GM23338 (cell line): ENCODE data around the gene ZNF808. TPM values are rescaled to one million over a fixed set of nuclear protein-coding genes. Genes with fewer than 3 reads are reported as not detected.

ENCODE experiments used
- ATAC-seq: fragments of 200-7000 bp; cut with Tn5 transposase; 3 replicates; pipeline ENCODE4 v1.9.1; 2020
- DNase-seq: peaks from one replicate; pipeline ENCODE4 v3.0.0-alpha.2; 2015; ENCODE audit warnings: low spot score
- H2AFZ ChIP-seq: fragments of 200-600 bp; sonication (generic); 2 replicates; pipeline ENCODE4 v1.8.0; 2016; ENCODE audit warnings: antibody characterized with exemption, mild to moderate bottlenecking, moderate library complexity
- H3F3A ChIP-seq: fragments of 200-600 bp; sonication (generic); replicated peaks from 2 replicates; pipeline ENCODE4 v1.8.0; 2017; ENCODE audit warnings: antibody characterized with exemption, mixed run types, low read depth
- H3K27ac ChIP-seq: fragments of 200-600 bp; sonication (generic); 2 replicates; pipeline ENCODE4 v1.6.1; 2016; ENCODE audit warnings: low read depth
- H3K27me3 ChIP-seq: fragments of 200-600 bp; sonication (generic); 2 replicates; pipeline ENCODE4 v1.8.0; 2016; ENCODE audit warnings: mild to moderate bottlenecking, mixed run types, moderate library complexity; ENCODE audit not compliant: insufficient read depth
- H3K36me3 ChIP-seq: fragments of 200-600 bp; sonication (generic); 2 replicates; pipeline ENCODE4 v1.8.0; 2016; ENCODE audit warnings: mild to moderate bottlenecking; ENCODE audit not compliant: insufficient read depth
- H3K4me1 ChIP-seq: fragments of 200-600 bp; sonication (generic); 2 replicates; pipeline ENCODE4 v1.8.0; 2016; ENCODE audit warnings: mild to moderate bottlenecking, moderate library complexity; ENCODE audit not compliant: insufficient read depth
- H3K4me2 ChIP-seq: fragments of 200-600 bp; sonication (generic); 2 replicates; pipeline ENCODE4 v1.7.1; 2017; ENCODE audit warnings: mixed run types
- H3K4me3 ChIP-seq: fragments of 200-600 bp; sonication (generic); 2 replicates; pipeline ENCODE4 v1.6.1; 2016; ENCODE audit warnings: mixed run types
- H3K79me2 ChIP-seq: fragments of 200-600 bp; sonication (generic); replicated peaks from 2 replicates; pipeline ENCODE4 v1.8.0; 2017; ENCODE audit warnings: mild to moderate bottlenecking; ENCODE audit not compliant: insufficient read depth
- H3K9me2 ChIP-seq: fragments of 200-600 bp; sonication (generic); 2 replicates; pipeline ENCODE4 v1.8.0; 2017; ENCODE audit not compliant: insufficient read depth
- H4K20me1 ChIP-seq: fragments of 200-600 bp; sonication (generic); replicated peaks from 2 replicates; pipeline ENCODE4 v1.8.0; 2017; ENCODE audit warnings: mild to moderate bottlenecking; ENCODE audit not compliant: insufficient read depth
- H3K27ac Mint-ChIP-seq: 2 replicates; pipeline ENCODE4 v1.8.0; 2020; ENCODE audit warnings: inconsistent platforms, mild to moderate bottlenecking, moderate library complexity, mixed read lengths
- H3K27me3 Mint-ChIP-seq: 3 replicates; pipeline ENCODE4 v1.8.0; 2022; ENCODE audit warnings: low read depth, mild to moderate bottlenecking, moderate library complexity, mixed read lengths, inconsistent platforms; ENCODE audit not compliant: insufficient read depth, poor library complexity
- H3K36me3 Mint-ChIP-seq: 3 replicates; pipeline ENCODE4 v1.8.0; 2021; ENCODE audit warnings: low read depth, mild to moderate bottlenecking, inconsistent platforms, moderate library complexity, mixed read lengths
- H3K4me1 Mint-ChIP-seq: 3 replicates; pipeline ENCODE4 v1.8.0; 2020; ENCODE audit warnings: mild to moderate bottlenecking, inconsistent platforms, mixed read lengths
- H3K4me3 Mint-ChIP-seq: 3 replicates; pipeline ENCODE4 v1.8.0; 2021; ENCODE audit warnings: moderate library complexity, mild to moderate bottlenecking, inconsistent platforms, mixed read lengths
- H3K9me3 Mint-ChIP-seq: 3 replicates; pipeline ENCODE4 v1.8.0; 2020; ENCODE audit warnings: moderate library complexity, mild to moderate bottlenecking, inconsistent platforms, mixed read lengths
- CREB1 ChIP-seq: fragments of 250-450 bp; sonication (Bioruptor Pico); IDR thresholded peaks from 2 replicates; pipeline ENCODE4 v1.5.0; 2020; ENCODE audit warnings: low read depth, mild to moderate bottlenecking, moderate library complexity
- EZH2 ChIP-seq: fragments of 200-600 bp; sonication (generic); IDR thresholded peaks from one replicate; pipeline ENCODE4 v1.8.0; 2017; ENCODE audit warnings: antibody characterized with exemption, mild to moderate bottlenecking, low read depth; ENCODE audit not compliant: unreplicated experiment
- JUNB ChIP-seq: IDR thresholded peaks from one replicate; pipeline ENCODE4 v1.6.1; 2016; ENCODE audit warnings: antibody characterized with exemption; ENCODE audit not compliant: unreplicated experiment
- NANOG ChIP-seq: IDR thresholded peaks from 2 replicates; pipeline ENCODE4 v1.6.1; 2016; ENCODE audit warnings: antibody characterized with exemption, borderline replicate concordance
- POLR2AphosphoS5 ChIP-seq: IDR thresholded peaks from 2 replicates; pipeline ENCODE4 v1.6.1; 2016; ENCODE audit warnings: antibody characterized with exemption, low read depth
- REST ChIP-seq: IDR thresholded peaks from one replicate; pipeline ENCODE4 v1.6.1; 2018; ENCODE audit warnings: antibody characterized with exemption; ENCODE audit not compliant: unreplicated experiment
- STAT1 ChIP-seq: IDR thresholded peaks from one replicate; pipeline ENCODE4 v1.6.1; 2016; ENCODE audit warnings: antibody characterized with exemption; ENCODE audit not compliant: unreplicated experiment
- ZNF114 ChIP-seq: fragments of 250-450 bp; sonication (Bioruptor Pico); IDR thresholded peaks from 2 replicates; pipeline ENCODE4 v1.5.0; 2020; ENCODE audit warnings: mild to moderate bottlenecking, moderate library complexity
- ZNF331 ChIP-seq: fragments of 250-450 bp; sonication (Bioruptor Pico); IDR thresholded peaks from 2 replicates; pipeline ENCODE4 v1.5.0; 2020; ENCODE audit warnings: low read depth, mild to moderate bottlenecking, moderate library complexity
- polyA plus RNA-seq: library from polyadenylated mRNA; unstranded; fragments of >200 nt; fragmentation: Nextera tagmentation; extraction: Ambion mirVana; gene quantifications from 2 replicates; pipeline ENCODE4 v1.2.1, GENCODE V29; 2016
- total RNA-seq: library from RNA; depleted of rRNA; stranded (reverse); fragments of >200 nt; shearing (Covaris generic); gene quantifications from 2 replicates; pipeline ENCODE4 v1.2.3, GENCODE V29; 2014
- TF ChIP-seq, protein P1 (sequence below): IDR thresholded peaks from 2 replicates; pipeline ENCODE4 v1.6.1; 2016; ENCODE audit warnings: antibody characterized with exemption
- TF ChIP-seq, protein P2 (sequence below), 2 experiments: fragments of 200-600 bp in 1 of 2; sonication (generic) in 1 of 2; conservative IDR thresholded peaks; 2 replicates each; pipeline versions ENCODE4 v1.5.1 to v1.6.1; 2016 to 2017; ENCODE audit warnings: antibody characterized with exemption in 2 of 2, low read depth in 2 of 2, mild to moderate bottlenecking in 2 of 2, moderate library complexity in 1 of 2

The ZNF808 gene
- total and polyA plus RNA-seq, 2 experiments from 2014 or later = 10.5 to 32.1 TPM

GRCh38 chr19:52585604-52586003 is 58.1 kb downstream of the ZNF808 start:
- Histone ChIP-seq H3K36me3 (peaks cover 24% of the 10 kb centered on the region), H4K20me1 (peaks cover 9% of the 10 kb centered on the region), H3F3A (0 out of 2 replicates have a peak, but pooled peaks cover 2% of the 10 kb centered on the region), H3K4me3 (peak overlapping the region; percentile 18; the same call in 1 of the 2 replicates), H3K9me2 (no peaks in the 10 kb centered on the region), H3K27ac (no peak overlapping the region), H3K4me1 (peaks cover 8% of the 10 kb centered on the region), H3K79me2 (no peaks in the 10 kb centered on the region), H3K27me3 (no peaks in the 10 kb centered on the region), H2AFZ (no peak overlapping the region), H3K4me2 (0 out of 2 replicates have a peak overlapping the region, but pooled peaks have one; percentile 43)
- H3K27ac Mint-ChIP-seq = no peak overlapping the region
- peak; percentile 53 for ATAC-seq
- TF ChIP-seq POLR2AphosphoS5 (no peak), REST (no peak), ZNF114 (CRISPR knock-in tag) (no peak), NANOG (no peak), STAT1 (no peak), ZNF331 (CRISPR knock-in tag) (no peak), CREB1 (CRISPR knock-in tag) (no peak), EZH2 (no peak), JUNB (no peak)
- TF ChIP-seq, protein P1, sequence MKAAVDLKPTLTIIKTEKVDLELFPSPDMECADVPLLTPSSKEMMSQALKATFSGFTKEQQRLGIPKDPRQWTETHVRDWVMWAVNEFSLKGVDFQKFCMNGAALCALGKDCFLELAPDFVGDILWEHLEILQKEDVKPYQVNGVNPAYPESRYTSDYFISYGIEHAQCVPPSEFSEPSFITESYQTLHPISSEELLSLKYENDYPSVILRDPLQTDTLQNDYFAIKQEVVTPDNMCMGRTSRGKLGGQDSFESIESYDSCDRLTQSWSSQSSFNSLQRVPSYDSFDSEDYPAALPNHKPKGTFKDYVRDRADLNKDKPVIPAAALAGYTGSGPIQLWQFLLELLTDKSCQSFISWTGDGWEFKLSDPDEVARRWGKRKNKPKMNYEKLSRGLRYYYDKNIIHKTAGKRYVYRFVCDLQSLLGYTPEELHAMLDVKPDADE = no peak
- H3K4me3 Mint-ChIP-seq = no peak overlapping the region
- no peaks in the 10 kb centered on the region for H3K27me3 Mint-ChIP-seq
- peaks cover 12% of the 10 kb centered on the region for H3K9me3 Mint-ChIP-seq
- no peaks in the 10 kb centered on the region for H3K4me1 Mint-ChIP-seq
- H3K36me3 Mint-ChIP-seq = peaks cover 61% of the 10 kb centered on the region
- DNase-seq = no peak

- no peak for TF ChIP-seq ZNF331 (CRISPR knock-in tag)
- TF ChIP-seq, protein P2, sequence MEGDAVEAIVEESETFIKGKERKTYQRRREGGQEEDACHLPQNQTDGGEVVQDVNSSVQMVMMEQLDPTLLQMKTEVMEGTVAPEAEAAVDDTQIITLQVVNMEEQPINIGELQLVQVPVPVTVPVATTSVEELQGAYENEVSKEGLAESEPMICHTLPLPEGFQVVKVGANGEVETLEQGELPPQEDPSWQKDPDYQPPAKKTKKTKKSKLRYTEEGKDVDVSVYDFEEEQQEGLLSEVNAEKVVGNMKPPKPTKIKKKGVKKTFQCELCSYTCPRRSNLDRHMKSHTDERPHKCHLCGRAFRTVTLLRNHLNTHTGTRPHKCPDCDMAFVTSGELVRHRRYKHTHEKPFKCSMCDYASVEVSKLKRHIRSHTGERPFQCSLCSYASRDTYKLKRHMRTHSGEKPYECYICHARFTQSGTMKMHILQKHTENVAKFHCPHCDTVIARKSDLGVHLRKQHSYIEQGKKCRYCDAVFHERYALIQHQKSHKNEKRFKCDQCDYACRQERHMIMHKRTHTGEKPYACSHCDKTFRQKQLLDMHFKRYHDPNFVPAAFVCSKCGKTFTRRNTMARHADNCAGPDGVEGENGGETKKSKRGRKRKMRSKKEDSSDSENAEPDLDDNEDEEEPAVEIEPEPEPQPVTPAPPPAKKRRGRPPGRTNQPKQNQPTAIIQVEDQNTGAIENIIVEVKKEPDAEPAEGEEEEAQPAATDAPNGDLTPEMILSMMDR (conservative IDR thresholded peaks at IDR 0.05; ENCODE audit: low read depth in 2 of 2) = peak; percentile 64 to 77
- no peaks in the 10 kb centered on the region for H3K27me3 Mint-ChIP-seq
- peaks cover 57% of the 10 kb centered on the region for H3K36me3 Mint-ChIP-seq
- H3K36me3 ChIP-seq = 0 out of 2 replicates have a peak, but pooled peaks cover 8% of the 10 kb centered on the region
- H2AFZ ChIP-seq = no peak overlapping the region
- no peak overlapping the region for H3K4me2 ChIP-seq
- peaks cover 2% of the 10 kb centered on the region; the same call in 1 of the 2 replicates for H3K4me1 ChIP-seq
- H3K79me2 ChIP-seq = no peaks in the 10 kb centered on the region
- H3K9me2 ChIP-seq = no peaks in the 10 kb centered on the region
- H3K27ac Mint-ChIP-seq = no peak overlapping the region
- ATAC-seq (peak; percentile 51; the same call in 2 of the 3 replicates), DNase-seq (peak; percentile 62)
- no peak overlapping the region for H3K4me3 ChIP-seq
- no peaks in the 10 kb centered on the region for H3K4me1 Mint-ChIP-seq
- H3K9me3 Mint-ChIP-seq = peaks cover 20% of the 10 kb centered on the region
- no peaks in the 10 kb centered on the region for H3F3A ChIP-seq
- H3K27me3 ChIP-seq = no peaks in the 10 kb centered on the region
- no peak overlapping the region for H3K27ac ChIP-seq
- H4K20me1 ChIP-seq = no peaks in the 10 kb centered on the region
- H3K4me3 Mint-ChIP-seq = no peak overlapping the region
These were observed 63.3 kb downstream of the ZNF808 start for GRCh38 chr19:52590728-52591127.
